Panc1 (cell line): ENCODE data around the gene INPP4A. TPM values are rescaled to one million over a fixed set of nuclear protein-coding genes. Genes with fewer than 3 reads are reported as not detected.

Experiments
- ATAC-seq: fragments of 200-7000 bp; cut with Tn5 transposase; 2 replicates; pipeline ENCODE4 v1.9.1; 2020; ENCODE audit warnings: mild to moderate bottlenecking, moderate library complexity
- BruUV-seq: library from RNA; stranded (reverse); fragments of 400-500 nt; replicated peaks from 2 replicates; lab custom pipeline; 2021; lab: Mats Ljungman, UMichigan
- CTCF ChIA-PET: fragments of 300-600 bp; sonication (Branson Sonifier 250); formaldehyde crosslinking; loops from one replicate; lab custom pipeline; 2022; ENCODE audit warnings: antibody characterized with exemption; lab: Charles Lee
- POLR2A ChIA-PET: fragments of 300-600 bp; sonication (Branson Sonifier 250); formaldehyde crosslinking; loops from one replicate; lab custom pipeline; 2022; ENCODE audit warnings: antibody characterized with exemption; lab: Charles Lee
- DNase-seq: peaks from one replicate; pipeline ENCODE4 v3.0.0-alpha.2; 2010; ENCODE audit warnings: low read depth, low spot score
- H3K27ac ChIP-seq: 2 replicates; pipeline ENCODE4 v1.5.1; 2011; ENCODE audit warnings: mild to moderate bottlenecking, low read length, inconsistent platforms
- H3K27me3 ChIP-seq: fragments of 200-500 bp; sonication (Bioruptor generic); 2 replicates; pipeline ENCODE4 v1.6.0; 2014; ENCODE audit warnings: low read length, inconsistent platforms; ENCODE audit not compliant: control insufficient read depth, insufficient read depth
- H3K36me3 ChIP-seq: fragments of 200-500 bp; sonication (Bioruptor generic); 2 replicates; pipeline ENCODE4 v1.5.1; 2014; ENCODE audit warnings: inconsistent platforms, mild to moderate bottlenecking, low read length, moderate library complexity; ENCODE audit not compliant: control insufficient read depth, insufficient read depth
- H3K4me1 ChIP-seq: 2 replicates; pipeline ENCODE4 v1.5.1; 2011; ENCODE audit warnings: inconsistent platforms, mild to moderate bottlenecking, low read length, moderate library complexity; ENCODE audit not compliant: control insufficient read depth, insufficient read depth
- H3K4me3 ChIP-seq, 2 experiments: 2 replicates each; pipeline ENCODE4 v1.5.1; 2011 to 2012; ENCODE audit warnings: low read depth in 2 of 2, low read length in 2 of 2, mild to moderate bottlenecking in 2 of 2, inconsistent platforms in 1 of 2, moderate library complexity in 1 of 2
- H3K9me3 ChIP-seq: fragments of 200-500 bp; sonication (Bioruptor generic); 2 replicates; pipeline ENCODE4 v1.5.1; 2014; ENCODE audit warnings: low read depth, mild to moderate bottlenecking, inconsistent platforms, low read length, moderate library complexity; ENCODE audit not compliant: control insufficient read depth, insufficient read depth
- POLR2AphosphoS5 ChIP-seq: IDR thresholded peaks from 2 replicates; pipeline ENCODE4 v1.6.1; 2012; ENCODE audit warnings: mild to moderate bottlenecking, low read depth, low read length, moderate library complexity
- REST ChIP-seq, 2 experiments: IDR thresholded peaks; 2 replicates each; pipeline ENCODE4 v1.6.1; 2011 to 2012; ENCODE audit warnings: low read depth in 2 of 2, control low read depth in 1 of 2, low read length in 1 of 2, mild to moderate bottlenecking in 1 of 2, moderate library complexity in 1 of 2; ENCODE audit not compliant: insufficient read depth in 1 of 2
- SIN3A ChIP-seq: IDR thresholded peaks from 2 replicates; pipeline ENCODE4 v1.6.1; 2012; ENCODE audit warnings: low read depth, mild to moderate bottlenecking, low read length, moderate library complexity, borderline replicate concordance; ENCODE audit not compliant: insufficient read depth
- TCF7L2 ChIP-seq: IDR thresholded peaks from 2 replicates; pipeline ENCODE4 v1.6.1; 2011; ENCODE audit warnings: mild to moderate bottlenecking, low read depth, low read length, inconsistent platforms
- in situ Hi-C: cut with HindIII; loops from 2 replicates; pipeline ENCODE4 v1.10.0; 2016; ENCODE audit warnings: low sequenced_read_pairs, low pct_unique_long_range_greater_than_20kb
- intact Hi-C: fragments of 100-400 bp; cut with micrococcal nuclease; formaldehyde crosslinking; loops from one replicate; pipeline ENCODE4 v1.10.0; 2022; ENCODE audit not compliant: unreplicated experiment
- total RNA-seq: library from RNA; stranded (reverse); gene quantifications from one replicate; pipeline ENCODE4 v1.2.1, GENCODE V29; 2021; ENCODE audit not compliant: unreplicated experiment
- TF ChIP-seq, protein P1 (sequence below): fragments of 450-650 bp; IDR thresholded peaks from 2 replicates; pipeline ENCODE4 v1.5.1; 2017; ENCODE audit warnings: mild to moderate bottlenecking

Gene INPP4A
- total RNA-seq, 1 experiment from 2014 or later, result 22.9 TPM

DNA sequence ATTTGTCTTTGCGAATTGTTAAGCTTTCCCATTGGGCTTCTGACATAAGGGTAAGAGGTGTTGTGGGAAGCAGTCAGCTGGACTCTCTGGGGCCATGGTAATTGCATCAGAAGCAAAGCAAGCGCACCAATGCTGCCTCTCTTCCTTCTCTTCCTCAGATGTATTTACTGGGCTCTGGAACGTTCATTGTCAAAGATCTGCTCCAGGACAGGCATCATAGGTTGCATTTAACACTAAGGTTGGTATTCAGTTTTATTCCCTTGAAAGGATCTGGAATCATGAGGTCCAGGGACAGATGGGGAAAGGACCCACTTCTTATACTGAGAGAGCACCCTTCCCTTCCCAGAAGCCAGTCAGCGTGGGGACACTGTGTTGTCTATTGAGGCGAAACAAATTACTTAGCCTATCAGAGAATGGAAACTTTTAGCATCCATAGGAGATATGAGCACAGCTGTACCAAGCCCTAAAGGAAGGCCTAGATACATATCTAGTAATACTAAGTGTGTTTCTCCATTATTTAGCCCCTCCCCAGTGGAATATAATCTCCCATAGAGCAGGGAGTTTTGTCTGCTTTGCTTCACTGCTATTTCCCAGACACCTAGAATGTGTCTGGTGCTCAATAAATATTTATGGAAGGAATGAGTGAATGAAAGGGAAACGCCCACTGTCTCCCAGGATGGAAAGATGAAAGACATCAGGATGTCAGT is 91.5 kb downstream of the INPP4A start:
- TF ChIP-seq, protein P1, sequence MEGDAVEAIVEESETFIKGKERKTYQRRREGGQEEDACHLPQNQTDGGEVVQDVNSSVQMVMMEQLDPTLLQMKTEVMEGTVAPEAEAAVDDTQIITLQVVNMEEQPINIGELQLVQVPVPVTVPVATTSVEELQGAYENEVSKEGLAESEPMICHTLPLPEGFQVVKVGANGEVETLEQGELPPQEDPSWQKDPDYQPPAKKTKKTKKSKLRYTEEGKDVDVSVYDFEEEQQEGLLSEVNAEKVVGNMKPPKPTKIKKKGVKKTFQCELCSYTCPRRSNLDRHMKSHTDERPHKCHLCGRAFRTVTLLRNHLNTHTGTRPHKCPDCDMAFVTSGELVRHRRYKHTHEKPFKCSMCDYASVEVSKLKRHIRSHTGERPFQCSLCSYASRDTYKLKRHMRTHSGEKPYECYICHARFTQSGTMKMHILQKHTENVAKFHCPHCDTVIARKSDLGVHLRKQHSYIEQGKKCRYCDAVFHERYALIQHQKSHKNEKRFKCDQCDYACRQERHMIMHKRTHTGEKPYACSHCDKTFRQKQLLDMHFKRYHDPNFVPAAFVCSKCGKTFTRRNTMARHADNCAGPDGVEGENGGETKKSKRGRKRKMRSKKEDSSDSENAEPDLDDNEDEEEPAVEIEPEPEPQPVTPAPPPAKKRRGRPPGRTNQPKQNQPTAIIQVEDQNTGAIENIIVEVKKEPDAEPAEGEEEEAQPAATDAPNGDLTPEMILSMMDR, result no peak
- TF ChIP-seq REST (IDR thresholded peaks at IDR 0.05; ENCODE audit: insufficient read depth in 1 of 2, low read depth in 2 of 2, low read length in 1 of 2) (no peak), TCF7L2 (no peak)
- CTCF ChIA-PET, result no interaction called here
- no TSS peak for BruUV-seq
- intact Hi-C loops, result no loop called here
- no peaks in the 10 kb centered on the region for H3K9me3 ChIP-seq
- no peak overlapping the region for H3K27ac ChIP-seq
- POLR2A ChIA-PET, result no interaction called here
- no peak overlapping the region for H3K4me3 ChIP-seq
- no peak for ATAC-seq
- no peak for DNase-seq
- H3K36me3 ChIP-seq, result no peaks in the 10 kb centered on the region
- H3K4me1 ChIP-seq, result no peaks in the 10 kb centered on the region
- in situ Hi-C loops, result no loop called here
- no peaks in the 10 kb centered on the region for H3K27me3 ChIP-seq

GRCh38 chr2:98537390-98538126 is 92.9 kb downstream of the INPP4A start:
- TF ChIP-seq TCF7L2, result no peak
- TF ChIP-seq POLR2AphosphoS5, result no peak
- TF ChIP-seq, protein P1, result no peak
- TF ChIP-seq REST (IDR thresholded peaks at IDR 0.05; ENCODE audit: insufficient read depth in 1 of 2, low read depth in 2 of 2, low read length in 1 of 2), result no peak
- no peak for TF ChIP-seq SIN3A
- DNase-seq (no peak), ATAC-seq (no peak)
- Histone ChIP-seq H3K9me3 (no peaks in the 10 kb centered on the region), H3K36me3 (no peaks in the 10 kb centered on the region), H3K4me1 (no peaks in the 10 kb centered on the region), H3K4me3 (no peak overlapping the region), H3K27ac (no peak overlapping the region), H3K27me3 (no peaks in the 10 kb centered on the region)
- BruUV-seq, result no TSS peak
- intact Hi-C loops, result no loop called here
- in situ Hi-C loops, result no loop called here
- ChIA-PET CTCF (no interaction called here), POLR2A (no interaction called here)
